GM21360 (cell line): ENCODE results near the gene IFI27L1.
A peak's percentile ranks its signal among the peaks of the same experiment; 100 is the strongest.

Experiments
- ATAC-seq: cut with Tn5 transposase; IDR thresholded peaks from one replicate; pipeline ENCODE4 v1.9.1; 2021; ENCODE audit warnings: mild to moderate bottlenecking, moderate library complexity; ENCODE audit not compliant: unreplicated experiment

Gene IFI27L1

DNA sequence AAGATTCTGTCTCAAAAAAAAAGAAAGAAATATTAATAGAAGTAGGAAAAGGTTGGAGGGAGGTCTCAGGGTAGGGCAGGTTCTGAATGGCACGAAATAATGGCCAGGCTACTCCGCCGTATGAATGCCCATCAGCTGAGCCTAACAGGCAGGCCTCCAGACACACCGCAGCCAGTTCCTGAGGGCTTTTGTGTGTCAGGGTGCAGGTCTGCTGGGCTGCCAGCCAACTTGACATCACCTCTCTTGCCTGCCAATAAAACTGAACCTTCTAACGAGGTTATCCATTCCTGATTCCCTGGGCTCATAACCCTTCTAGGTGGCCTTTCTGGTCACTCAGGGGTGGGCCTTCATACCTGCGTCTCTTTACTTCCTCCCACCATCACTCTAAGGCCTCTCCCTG, 32.4 kb downstream of the IFI27L1 start:
- no peak for ATAC-seq

DNA sequence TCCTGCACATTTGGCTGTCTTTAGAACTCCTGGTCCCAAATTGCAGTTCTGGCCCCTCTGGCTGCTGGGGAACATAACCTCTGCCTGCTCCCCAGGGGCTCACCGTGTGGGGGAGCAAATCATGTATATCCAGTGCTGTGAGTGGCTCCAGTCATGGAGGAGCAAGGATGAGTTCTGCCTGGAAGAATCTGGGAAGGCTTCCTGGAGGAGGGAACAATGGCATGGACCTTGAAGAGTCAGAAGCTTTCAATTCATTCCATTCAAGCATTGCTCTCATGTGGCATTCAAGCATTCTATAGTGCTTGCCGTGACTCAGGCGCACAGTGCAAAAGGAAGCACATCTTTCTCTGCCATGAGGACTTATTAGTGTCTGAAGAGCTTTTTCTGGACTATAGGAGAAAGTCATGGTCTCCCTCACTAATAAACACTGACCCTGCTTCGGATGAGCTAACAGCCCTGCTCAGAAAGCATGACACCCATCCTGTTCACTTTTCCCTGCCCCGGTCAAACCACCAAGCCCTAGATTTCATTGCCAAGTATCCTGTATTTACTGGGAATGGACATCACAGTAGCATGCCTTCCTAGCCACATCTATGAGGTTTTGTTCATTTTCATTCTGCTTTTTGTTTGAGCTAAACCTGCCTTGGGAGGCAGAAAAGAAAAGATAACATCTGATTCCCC, 32.9 kb downstream of the IFI27L1 start:
- no peak for ATAC-seq

DNA sequence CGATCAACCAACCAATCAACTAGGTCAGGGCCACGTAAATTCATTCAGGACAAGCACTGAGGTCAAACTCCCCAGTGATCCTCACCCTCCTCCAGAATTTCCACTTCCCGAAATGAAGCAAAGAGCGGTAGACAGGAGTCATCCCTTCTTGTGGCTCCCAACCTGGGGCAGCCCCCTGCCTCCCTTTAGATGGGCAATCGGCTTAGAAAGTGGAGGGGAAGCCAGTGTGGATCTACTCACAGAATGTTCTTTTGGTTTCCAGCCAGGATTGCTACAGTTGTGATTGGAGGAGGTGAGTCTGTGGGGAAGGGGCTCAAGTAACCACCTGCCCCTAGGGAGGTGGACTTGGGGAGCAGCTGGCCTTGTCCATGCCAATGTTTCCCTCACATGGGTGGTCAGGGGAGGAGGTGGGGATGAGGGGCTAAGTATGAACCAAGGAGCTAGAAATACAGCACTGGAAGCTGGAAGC, 33.5 kb downstream of the IFI27L1 start:
- no peak for ATAC-seq

DNA sequence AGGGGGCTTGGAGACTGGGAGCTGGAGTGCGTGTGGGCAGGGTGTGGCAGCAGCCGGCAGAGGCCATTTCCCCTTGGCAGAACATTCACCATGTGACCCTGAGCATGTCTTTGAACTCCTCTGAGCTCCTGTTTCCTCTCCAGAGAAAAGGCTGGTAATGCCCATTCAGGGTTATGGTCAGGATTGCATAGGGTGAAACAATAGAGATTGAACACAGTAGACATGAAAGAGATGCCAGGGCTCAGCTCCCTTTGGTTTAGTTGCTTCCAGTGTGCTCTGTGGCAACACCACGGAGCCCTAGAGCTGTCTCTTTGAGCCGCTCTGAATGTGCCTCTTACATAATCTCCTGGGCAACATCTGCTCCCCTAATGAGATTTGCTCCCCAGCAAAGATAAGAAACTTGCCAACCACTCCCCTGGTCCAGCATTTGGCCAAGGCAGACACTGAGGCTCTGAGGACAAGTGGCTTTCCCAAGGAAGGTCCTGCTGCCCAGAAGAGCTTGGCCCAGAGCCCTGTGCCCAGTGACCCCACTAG, 34.0 kb downstream of the IFI27L1 start:
- no peak for ATAC-seq

DNA sequence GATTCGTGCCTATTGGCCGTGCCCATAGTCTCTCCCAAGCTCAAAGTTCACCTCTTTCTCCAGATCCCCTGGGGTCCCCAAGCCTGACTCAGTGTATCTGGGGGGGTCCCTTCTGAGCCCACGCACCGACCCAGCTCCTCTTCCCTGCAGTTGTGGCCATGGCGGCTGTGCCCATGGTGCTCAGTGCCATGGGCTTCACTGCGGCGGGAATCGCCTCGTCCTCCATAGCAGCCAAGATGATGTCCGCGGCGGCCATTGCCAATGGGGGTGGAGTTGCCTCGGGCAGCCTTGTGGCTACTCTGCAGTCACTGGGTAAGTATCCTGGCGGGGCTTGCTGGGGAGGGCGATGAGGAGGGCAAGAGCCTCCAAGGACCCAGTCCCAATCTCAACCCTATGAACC, 34.5 kb downstream of the IFI27L1 start:
- ATAC-seq: no peak

DNA sequence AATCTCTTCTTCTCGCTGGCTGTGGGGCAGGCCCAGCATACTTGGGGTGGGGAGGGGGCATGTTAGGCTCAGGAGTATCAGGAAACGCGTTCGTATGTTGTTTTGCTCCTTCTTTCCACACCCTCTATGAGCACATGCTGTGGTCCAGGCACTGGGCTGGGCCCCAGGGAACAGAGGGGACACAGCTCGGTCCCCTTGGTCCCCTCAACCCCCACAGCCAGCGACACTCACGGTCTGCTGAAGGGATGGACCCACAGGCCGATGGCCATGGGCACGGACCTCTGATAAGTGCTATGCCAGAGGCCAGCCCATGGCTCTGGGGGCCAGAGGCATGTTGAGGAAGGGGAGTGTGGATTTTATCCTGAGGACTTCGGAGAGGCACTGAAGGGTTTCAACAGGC, 35.6 kb downstream of the IFI27L1 start:
- ATAC-seq: no peak

DNA sequence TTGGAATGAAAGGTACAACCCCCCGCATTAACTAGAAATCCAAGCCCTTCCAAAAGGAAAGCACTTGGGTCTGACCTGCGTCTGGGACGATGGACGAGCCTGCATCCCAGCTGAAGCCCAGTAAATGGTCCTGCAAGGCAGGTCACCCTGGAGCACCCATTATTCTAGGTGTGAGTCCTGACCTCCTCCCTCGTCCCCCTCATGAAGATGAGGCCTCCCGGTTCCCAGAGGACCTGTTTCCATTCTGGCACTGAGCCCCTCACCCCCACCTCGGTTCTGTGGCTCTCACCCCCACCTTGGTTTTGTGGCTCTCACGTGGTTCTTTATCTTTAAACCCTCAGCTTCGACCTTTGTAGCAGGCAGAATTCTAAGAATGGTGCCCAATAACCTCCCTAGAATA, 36.7 kb downstream of the IFI27L1 start:
- no peak for ATAC-seq

DNA sequence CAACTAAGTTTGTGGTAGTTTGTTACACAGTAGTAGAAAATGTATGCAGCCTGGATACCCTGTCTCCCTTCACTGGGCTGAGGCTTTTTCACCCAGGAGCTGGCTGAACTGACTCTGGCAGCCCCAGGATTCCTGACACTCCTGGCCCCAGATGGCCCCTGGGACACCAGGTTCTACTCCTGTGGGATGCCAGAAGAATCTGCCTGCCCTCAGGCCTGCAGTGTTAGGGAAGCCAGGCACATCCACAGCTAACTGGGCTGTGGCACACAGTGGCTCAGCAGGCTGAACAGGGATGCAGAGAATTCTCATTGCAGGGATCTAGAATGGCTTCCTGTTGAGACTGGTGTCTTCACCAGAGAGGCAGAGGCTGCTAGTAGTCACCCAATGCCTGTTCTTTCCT, 38.0 kb downstream of the IFI27L1 start:
- no peak for ATAC-seq

DNA sequence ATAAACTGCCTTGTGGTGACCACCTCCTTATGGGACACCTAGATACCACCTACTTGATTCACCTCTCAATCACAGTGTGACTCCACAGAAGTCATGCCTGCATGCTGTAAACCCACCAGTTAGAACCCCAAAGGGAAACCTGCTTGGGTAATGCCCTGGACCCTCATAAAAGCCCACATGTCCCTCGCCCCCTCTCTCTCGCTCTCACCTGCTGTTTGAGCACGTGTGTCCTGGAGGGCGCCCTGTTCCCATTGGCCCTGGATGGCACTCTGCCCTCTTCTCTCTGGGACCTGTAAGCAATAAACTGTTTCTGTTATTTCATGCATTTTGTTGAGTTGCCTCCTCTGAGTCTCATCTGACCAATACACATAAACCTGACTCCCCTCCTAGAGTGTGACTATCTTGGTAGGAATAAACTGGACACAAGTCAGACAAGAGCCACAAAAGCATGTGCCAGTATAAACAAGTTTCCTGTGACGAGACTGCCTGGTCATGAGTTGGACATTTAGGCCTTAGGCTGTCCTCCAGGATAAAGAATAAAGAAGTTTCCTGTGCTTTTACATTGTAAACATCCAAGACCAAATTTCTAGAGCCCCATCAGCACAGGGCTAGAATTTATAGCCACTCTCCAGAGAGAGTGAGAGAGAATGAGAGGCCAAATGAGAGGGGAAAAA, 39.7 kb downstream of the IFI27L1 start:
- ATAC-seq: no peak

DNA sequence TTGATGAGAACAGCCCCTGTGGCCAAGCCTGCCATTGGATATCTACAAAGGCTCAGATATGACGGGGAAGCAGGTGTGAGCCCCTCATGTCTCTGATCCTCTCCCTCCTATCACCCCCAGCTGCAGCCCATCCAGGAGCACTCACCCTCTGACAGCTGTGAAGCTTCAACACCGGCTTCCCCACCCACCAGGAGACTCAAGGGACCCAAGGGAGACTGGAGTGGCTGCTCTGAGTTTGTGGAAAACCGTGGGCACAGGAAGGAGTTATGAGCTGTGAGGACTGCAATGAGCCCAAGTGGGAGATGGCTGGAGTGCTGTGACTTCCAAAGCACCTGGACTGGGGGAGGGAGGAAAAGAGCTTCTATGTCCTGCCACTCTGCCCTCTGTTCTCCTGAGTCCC, 40.4 kb downstream of the IFI27L1 start:
- ATAC-seq: no peak

DNA sequence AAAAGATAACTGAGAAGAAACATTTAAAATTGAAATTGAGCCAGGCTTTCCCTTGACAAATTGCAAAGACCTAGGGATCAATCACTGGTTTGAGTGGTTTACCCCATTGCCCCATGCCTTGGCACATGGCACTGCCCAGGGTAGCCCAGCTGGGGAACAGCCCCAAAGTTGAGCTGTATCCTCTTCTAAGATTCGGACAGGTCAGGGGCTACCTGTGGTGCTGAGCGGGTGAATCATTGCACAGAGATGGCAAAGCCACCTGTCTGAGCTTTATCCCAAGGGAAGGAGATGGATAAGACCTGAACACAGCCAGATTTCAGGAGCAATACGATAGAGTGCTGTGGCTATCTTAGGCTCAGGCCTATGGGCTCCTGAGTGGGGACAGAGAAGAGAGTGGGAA, 41.3 kb downstream of the IFI27L1 start:
- ATAC-seq: no peak

DNA sequence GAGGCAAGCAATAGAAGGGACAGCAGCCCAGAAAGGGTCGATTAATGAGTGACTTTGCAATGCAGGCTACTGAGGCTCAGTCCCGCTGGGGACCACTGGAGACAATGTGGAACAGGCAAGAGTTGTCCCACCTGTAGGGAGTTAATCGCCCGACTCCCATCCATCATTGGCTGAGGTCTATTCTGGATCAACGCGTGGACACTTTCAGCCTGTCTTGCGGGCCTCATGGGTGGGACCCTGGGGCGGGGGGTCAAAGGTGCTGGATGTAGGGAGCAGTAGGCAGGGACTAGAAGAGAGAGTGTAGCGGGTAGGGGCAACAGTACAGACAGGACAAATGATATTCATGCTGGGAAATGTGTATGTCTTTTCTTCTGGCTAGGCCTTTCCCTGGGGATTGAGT, 42.2 kb downstream of the IFI27L1 start:
- ATAC-seq: no peak

DNA sequence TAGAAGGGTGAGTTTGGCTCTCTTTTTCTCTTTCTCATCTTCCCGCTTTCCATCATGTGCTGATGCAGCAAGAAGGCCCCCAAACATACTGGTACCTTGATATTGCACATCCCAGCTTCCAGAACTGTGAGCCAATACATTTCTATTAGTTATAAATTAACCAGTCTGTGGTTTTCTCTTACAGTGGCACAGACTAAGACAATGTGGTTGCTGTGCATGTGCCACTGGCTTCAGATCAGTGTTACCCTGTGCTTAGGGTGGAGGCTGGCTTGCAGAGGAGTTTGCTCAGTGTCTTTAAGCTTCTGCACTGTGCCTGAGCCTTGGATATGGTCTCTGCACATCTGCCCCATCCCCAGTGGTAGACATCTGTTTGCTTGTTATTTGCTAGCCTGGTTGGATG, 42.8 kb downstream of the IFI27L1 start:
- no peak for ATAC-seq

DNA sequence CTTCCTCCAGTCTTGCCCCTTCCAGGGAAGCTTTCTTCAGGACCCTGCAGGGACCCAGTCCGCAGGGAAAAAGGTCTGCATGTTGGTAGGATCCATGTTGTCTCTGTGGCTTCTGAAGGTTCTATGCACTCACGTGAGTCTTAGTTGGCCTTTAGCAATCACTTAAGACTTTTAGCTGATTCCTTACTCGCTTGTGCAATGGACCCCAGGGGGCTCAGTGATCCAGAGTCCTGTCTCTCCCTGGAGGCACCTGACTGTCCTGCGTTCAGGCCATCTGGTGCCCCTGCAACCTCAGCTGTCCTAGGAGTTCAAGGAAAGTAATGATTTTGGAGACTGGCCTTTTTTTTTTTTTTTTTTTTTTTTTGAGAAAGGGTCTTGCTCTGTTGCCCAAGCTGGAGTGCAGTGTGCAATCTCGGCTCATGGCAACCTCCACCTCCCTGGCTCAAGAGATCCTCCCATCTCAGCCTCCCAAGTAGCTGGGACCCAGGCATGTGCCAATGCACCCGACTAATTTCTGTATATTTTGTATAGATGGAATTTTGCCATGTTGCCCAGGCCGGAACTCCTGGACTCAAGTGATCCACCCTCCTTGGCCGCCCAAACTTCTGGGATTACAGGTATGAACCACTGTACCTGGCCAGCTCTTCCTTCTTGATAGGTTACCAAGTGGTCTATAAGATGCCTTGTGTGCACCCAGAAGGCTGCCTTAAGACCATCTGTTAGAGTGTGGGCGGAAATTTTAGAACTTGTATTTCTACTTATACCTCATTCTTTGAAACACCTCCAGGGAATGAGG, 43.7 kb downstream of the IFI27L1 start:
- ATAC-seq: no peak

DNA sequence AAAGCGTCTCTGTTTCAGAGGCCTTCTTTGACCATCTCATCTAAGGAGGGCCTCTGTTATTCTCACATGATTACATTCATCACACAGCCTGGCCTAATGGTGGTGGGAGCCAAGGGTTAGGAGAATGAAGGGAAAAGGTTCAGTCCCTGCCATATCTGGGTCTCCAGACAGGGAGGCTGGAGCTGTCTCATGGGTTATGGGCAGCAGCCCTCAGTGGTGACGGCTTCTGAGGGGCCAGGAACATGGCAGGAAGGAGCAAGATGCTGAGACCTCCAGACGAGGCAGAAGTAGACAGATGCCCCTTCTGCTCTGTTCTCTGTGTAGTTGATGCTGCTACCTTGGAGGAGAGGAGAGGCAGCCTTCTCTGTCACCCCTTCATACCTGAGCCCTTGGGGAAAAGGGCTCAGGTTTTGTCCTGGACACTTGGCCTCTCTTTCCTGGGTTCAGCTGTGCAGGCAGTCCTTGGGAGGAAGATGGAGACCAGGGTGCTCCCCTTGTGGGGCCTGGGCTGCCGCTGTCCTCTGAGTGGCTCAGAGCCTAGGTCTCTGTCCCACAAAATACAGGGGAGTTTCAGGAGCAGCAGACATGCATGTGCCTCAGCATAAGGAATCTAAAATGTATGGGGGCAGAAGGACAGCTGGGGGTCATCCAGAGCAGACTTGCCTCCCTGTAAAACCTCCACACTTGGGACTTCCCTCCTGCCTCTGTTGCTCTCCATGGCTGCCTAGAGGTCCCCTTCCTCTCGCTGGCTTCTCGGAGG, 44.7 kb downstream of the IFI27L1 start:
- no peak for ATAC-seq

DNA sequence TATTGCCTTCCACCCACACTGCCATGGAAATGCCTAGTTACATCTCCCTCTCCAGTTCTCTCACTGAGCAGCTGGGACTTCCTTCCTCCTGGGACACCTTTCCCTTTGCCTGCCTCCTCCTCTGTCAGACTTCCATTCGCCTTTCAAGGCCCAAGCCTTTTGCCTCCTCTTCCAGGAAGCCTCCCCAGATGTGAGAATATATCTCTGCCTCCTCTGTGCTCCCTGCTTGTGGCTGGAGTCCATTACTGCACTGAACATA, 45.2 kb downstream of the IFI27L1 start:
- no peak for ATAC-seq

DNA sequence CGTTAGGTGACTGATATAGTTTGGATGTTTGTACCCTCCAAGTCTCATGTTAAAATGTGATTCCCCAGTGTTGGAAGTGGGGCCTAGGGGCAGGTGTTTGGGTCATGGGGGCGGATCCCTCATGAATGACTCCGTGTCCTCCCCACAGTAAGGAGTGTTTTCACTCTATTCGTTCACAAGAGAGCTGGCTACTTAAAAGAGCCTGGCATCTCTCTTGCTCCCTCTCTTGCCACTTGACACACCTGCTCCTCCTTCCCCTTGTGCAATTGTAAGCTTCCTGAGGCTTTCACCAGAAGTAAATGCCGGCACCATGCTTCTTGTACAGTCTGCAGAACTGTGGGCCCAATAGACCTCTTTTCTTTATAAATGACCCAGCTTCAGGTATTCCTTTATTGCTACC, 45.7 kb downstream of the IFI27L1 start:
- ATAC-seq: no peak

DNA sequence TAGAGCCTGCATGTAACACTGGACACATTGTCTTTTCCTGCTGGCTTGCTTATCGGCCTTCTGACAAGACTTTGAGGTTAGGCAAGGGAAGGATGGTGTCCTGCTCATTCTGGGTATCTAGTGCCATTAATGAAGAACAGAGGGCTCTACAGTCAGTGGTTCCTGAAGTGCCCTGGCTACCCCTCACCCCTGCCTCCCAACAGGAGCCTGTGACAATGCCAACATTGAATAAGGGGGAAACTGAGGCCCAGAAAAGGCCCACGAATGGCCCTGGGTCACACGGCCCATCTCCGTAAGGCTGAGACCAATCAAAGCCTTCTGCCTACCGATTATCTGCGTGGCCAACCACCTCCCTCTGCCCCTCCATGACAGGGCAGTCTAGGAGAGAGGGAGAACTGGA, 46.2 kb downstream of the IFI27L1 start:
- no peak for ATAC-seq

DNA sequence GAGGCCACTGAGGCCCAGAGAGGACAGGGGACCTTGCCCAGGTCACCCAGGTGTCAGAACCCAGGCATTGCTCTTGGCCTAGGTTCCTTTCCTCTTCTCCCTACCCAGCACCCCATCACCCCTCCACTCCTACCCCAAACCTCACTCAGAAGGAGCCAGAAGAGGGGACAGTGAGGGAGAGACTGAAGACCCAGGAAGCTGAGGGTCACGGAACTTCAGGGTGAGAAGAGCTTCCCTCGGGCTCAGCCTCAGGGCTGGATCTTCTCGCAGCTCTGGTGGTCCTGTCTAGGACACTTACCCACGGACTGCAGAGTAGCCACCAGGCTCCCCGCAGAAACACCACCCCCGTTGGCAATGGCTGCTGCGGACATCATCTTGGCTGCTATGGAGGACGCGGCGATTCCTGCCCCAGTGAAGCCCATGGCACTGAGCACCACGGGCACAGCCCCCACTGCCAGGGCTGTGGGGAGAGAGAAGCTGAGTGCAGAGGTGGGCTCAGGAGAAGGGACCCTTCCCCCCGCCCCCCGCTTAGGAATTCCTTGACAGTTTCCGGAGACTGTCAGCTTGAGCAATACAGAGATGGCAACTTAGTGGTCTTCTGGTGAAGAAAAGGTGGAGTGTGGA, 47.2 kb downstream of the IFI27L1 start:
- ATAC-seq: no peak

DNA sequence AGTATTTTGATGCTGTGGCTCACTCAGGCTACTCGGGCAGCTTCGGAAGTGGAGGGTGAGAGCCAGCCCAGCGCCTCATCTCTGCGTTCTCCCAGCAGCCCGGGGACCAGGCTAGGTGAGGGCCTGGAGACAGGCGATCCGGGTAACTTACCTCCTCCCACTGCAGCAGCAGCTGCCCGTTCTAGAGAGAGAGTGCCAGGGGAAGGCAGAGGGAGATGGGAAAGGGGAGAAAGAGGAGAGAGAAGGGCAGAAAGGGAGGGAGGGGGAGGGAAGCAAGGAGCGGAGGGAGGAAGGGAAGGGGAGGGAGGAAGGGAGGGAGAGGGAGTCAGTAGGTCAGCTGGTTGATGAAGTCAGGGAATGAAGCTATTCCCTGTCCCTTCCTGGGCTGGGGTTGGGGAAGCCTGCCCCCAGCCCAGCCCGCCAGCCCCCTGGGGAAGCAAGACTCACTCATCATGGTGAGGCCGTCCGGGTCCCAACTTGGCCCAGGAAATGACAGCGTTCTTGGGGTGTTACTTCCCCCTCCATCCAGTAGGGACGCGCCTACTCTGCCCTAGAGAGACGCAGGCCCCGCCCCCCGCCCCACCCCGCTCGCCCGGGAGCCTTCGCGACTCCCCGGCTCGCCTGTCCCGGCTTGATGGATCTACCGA, 48.1 kb downstream of the IFI27L1 start, which contains the start of gene IFI27L2:
IFI27L2 (minus strand) TSS at position 494 of the 647 bp plus-strand sequence; CDS start at position 454, 40 bp downstream.
- peak; percentile 90 for ATAC-seq
